ENCODE measurements around the gene UNC13A.

Gene UNC13A

DNA sequence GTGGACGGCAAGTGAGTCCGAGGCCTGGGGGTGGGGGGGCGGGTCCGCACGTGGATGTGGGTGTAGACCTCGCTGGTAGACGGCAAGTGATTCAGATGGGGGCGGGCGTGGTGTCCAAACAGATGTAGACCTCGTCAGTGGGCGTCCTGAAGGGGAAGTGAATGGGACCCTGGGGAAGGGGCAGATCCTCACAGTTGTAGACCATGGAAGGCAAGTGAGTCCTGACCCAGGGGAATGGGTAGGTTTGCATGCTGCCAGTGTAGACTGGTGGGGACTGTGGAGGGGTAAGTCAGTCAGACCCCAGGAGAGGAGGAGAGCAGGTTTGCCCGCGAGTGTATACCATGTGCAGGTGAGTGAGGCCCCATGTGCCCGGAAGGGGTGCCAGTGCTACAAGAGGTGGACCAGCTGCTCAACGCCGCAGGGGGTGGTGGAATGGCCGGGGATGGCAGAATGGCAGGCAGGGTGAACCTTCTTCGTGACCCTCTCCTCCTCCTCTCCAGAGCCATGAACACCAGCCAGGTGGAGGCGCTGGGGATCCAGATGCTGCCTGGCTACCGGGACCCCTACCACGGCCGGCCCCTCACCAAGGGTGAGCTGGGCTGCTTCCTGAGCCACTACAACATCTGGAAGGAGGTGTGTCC lies 110.6 kb downstream of the UNC13A start:
- H4K20me1 ChIP-seq (ENCODE audit: low read depth, low read length), result no peaks in the 10 kb centered on the region
- peaks cover 6% of the 10 kb centered on the region; the same call in 1 of the 2 replicates for H3F3A ChIP-seq (ENCODE audit: insufficient read depth)
- H3K27me3 ChIP-seq (ENCODE audit: low read length), result no peaks in the 10 kb centered on the region
- H3K27ac ChIP-seq (ENCODE audit: low read depth, low read length), result no peak overlapping the region
- TF ChIP-seq CTCF (IDR thresholded peaks at IDR 0.05; ENCODE audit: insufficient read depth, low read length, poor library complexity, severe bottlenecking), result no peak
- TF ChIP-seq EZH2phosphoT487 (conservative IDR thresholded peaks at IDR 0.05; ENCODE audit: low read length), result no peak
- no peaks in the 10 kb centered on the region for H3K9me3 ChIP-seq (ENCODE audit: insufficient read depth, low read length)
- no peaks in the 10 kb centered on the region for H3K9me2 ChIP-seq (replicated peaks; ENCODE audit: insufficient read depth, low read length)
- H2AFZ ChIP-seq (ENCODE audit: low read depth, low read length, severe bottlenecking), result no peak overlapping the region
- no peak overlapping the region for H3K4me2 ChIP-seq (ENCODE audit: low read depth, low read length, poor library complexity, severe bottlenecking)
- H3K79me2 ChIP-seq (ENCODE audit: insufficient read depth, low read length), result no peaks in the 10 kb centered on the region
- no peak overlapping the region for H3K9ac ChIP-seq (ENCODE audit: low read length)
- no peak overlapping the region for H3K4me3 ChIP-seq (ENCODE audit: insufficient read depth, low read length, poor library complexity, severe bottlenecking)
- H3K36me3 ChIP-seq (ENCODE audit: low read length), result peaks cover 6% of the 10 kb centered on the region; the same call in 1 of the 2 replicates

GRCh38 chr19:17576758-17577456 lies 111.2 kb downstream of the UNC13A start:
- no peak for TF ChIP-seq EZH2phosphoT487 (conservative IDR thresholded peaks at IDR 0.05; ENCODE audit: low read length)
- no peak for TF ChIP-seq CTCF (IDR thresholded peaks at IDR 0.05; ENCODE audit: insufficient read depth, low read length, poor library complexity, severe bottlenecking)
- Histone ChIP-seq H3K36me3 (ENCODE audit: low read length) (peaks cover 6% of the 10 kb centered on the region; the same call in 1 of the 2 replicates), H3K9me3 (ENCODE audit: insufficient read depth, low read length) (no peaks in the 10 kb centered on the region), H2AFZ (ENCODE audit: low read depth, low read length, severe bottlenecking) (no peak overlapping the region), H3K9me2 (replicated peaks; ENCODE audit: insufficient read depth, low read length) (no peaks in the 10 kb centered on the region), H3K79me2 (ENCODE audit: insufficient read depth, low read length) (no peaks in the 10 kb centered on the region), H3K4me2 (ENCODE audit: low read depth, low read length, poor library complexity, severe bottlenecking) (no peak overlapping the region), H4K20me1 (ENCODE audit: low read depth, low read length) (no peaks in the 10 kb centered on the region), H3K27ac (ENCODE audit: low read depth, low read length) (no peak overlapping the region), H3K9ac (ENCODE audit: low read length) (no peak overlapping the region), H3F3A (ENCODE audit: insufficient read depth) (peaks cover 6% of the 10 kb centered on the region; the same call in 1 of the 2 replicates), H3K4me3 (ENCODE audit: insufficient read depth, low read length, poor library complexity, severe bottlenecking) (no peak overlapping the region), H3K27me3 (ENCODE audit: low read length) (no peaks in the 10 kb centered on the region)

- Histone ChIP-seq H3K27me3 (ENCODE audit: low read length) (no peaks in the 10 kb centered on the region), H3K36me3 (ENCODE audit: low read length) (peaks cover 6% of the 10 kb centered on the region; the same call in 1 of the 2 replicates), H3K4me2 (ENCODE audit: low read depth, low read length, poor library complexity, severe bottlenecking) (no peak overlapping the region), H3K9me3 (ENCODE audit: insufficient read depth, low read length) (no peaks in the 10 kb centered on the region), H3K9me2 (replicated peaks; ENCODE audit: insufficient read depth, low read length) (no peaks in the 10 kb centered on the region), H3K79me2 (ENCODE audit: insufficient read depth, low read length) (no peaks in the 10 kb centered on the region), H3K9ac (ENCODE audit: low read length) (no peak overlapping the region), H3F3A (ENCODE audit: insufficient read depth) (peaks cover 6% of the 10 kb centered on the region; the same call in 1 of the 2 replicates), H3K4me3 (ENCODE audit: insufficient read depth, low read length, poor library complexity, severe bottlenecking) (no peak overlapping the region), H4K20me1 (ENCODE audit: low read depth, low read length) (no peaks in the 10 kb centered on the region), H3K27ac (ENCODE audit: low read depth, low read length) (no peak overlapping the region), H2AFZ (ENCODE audit: low read depth, low read length, severe bottlenecking) (no peak overlapping the region)
- no peak for TF ChIP-seq EZH2phosphoT487 (conservative IDR thresholded peaks at IDR 0.05; ENCODE audit: low read length)
These were observed 112.0 kb downstream of the UNC13A start for GRCh38 chr19:17575871-17576757.
